GM18511 (cell line): ENCODE results near the gene RAD54L.
"Not testable (repeated sequence)": the region's sequence is repeated elsewhere in the genome, so short reads cannot be mapped to it uniquely, and the experiment has no call there.

ENCODE experiments used
- ATAC-seq: cut with Tn5 transposase; IDR thresholded peaks from one replicate; pipeline ENCODE4 v1.9.1; 2021; ENCODE audit warnings: mild to moderate bottlenecking, moderate library complexity; ENCODE audit not compliant: unreplicated experiment

Gene RAD54L

DNA sequence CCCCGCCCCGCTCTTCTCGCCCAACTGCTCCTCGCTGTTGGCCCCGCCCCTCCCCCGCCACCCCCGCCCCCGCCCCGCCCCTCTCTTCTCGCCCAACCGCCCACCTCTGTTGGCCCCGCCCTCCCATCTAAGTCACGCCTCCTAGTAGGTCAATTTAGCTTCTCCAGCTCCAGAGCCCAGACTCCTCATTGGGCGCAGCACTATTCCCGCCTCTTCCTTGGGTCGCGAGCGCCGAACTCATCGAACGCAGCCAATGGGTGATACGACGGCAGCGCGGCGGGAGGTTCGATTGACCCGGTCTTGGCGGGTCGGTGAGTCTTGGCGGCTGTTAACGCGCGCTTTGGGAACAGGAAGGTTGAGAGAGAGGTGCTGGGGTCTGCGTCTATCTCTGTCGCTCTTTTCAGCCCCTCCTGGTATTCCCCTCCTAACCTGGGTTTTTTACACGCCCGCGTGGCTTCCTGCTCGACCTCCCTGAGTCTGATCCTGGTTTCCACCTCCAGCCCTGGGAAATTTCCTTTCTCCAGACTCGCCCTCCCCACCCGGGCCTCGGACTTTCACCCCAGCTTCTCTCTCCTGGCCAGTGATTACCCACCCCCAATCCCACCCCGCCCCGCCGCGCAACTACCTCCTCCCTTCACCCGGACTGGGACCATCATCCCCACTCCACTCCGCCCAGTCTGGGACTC is at the start of gene RAD54L:
TSS of gene RAD54L (plus strand) at position 328 of the 686 bp plus-strand sequence. CDS start 643 bp downstream, outside the sequence.
- peak; percentile 89 for ATAC-seq

DNA sequence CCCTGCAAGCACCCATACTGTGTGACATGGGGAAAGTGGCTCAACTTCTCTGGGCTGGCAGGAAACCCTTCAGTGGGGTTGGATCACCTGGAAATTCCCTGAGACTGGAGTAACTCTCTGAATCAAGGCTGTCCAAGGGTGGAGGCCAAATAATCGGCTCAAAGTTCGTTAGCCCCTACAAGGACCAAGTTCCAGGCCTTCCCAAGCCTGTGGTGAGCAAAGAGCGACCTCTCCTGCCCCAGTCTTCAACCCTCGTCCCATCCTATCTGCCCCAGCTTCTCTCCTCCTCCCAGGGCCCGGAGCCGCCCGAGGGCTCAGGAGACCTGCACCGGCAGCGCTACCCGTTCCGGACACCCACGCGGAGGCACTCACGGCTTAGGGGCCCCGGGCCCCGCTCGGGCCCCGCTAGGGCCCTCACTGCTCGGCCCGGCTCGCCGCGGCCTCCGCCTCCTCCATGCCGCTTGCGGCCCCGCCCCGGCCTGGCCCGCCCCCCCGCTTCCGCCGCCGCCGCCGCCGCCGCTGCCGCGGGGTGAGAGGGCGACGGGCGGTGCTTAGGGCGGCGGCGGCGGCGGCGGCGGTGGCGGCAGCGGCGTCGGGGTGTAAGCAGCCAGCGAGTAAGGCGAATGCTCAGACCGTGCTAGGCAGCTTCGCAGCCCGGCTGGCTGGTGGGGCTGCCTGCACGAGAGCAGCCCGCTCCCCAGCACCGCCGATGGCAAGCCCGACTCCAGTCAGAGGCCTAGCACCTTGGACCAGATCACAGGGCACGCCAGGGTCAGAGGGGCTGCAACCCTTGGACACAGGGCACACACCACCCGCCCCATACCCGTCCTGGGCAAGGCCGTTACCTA is 49.4 kb upstream of the RAD54L start, which contains the start of gene POMGNT1:
TSS of gene POMGNT1 (minus strand) at position 471 of the 848 bp plus-strand sequence. CDS start 613 bp downstream, outside the sequence.
- peak; percentile 92 for ATAC-seq

DNA sequence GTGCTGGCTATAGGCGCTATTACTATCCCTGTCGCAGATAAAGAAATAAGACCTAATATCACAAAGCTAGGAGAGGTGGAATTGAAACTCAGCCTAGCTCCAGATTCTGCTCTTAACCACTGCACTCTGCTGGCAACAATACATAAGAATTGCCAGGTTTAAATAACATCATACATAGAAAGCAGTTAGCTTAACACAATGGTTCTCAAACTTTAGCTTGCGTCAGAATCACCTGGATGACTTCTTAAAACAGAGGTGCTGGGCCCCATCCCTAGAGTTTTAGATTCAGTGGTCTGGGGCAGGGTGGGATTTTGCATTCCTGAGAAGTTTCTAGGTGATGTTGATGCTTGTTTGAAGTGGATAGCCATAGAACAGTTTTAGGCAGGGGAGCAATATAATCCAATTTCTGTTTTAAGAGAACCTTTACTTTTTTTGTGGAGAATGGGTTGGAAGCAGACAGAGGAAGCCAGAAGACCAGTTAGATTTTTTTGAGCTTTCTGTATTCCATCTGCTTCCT is 48.3 kb upstream of the RAD54L start:
- ATAC-seq = no peak

- ATAC-seq = no peak
These were observed 43.7 kb upstream of the RAD54L start for GRCh38 chr1:46203738-46204405.

DNA sequence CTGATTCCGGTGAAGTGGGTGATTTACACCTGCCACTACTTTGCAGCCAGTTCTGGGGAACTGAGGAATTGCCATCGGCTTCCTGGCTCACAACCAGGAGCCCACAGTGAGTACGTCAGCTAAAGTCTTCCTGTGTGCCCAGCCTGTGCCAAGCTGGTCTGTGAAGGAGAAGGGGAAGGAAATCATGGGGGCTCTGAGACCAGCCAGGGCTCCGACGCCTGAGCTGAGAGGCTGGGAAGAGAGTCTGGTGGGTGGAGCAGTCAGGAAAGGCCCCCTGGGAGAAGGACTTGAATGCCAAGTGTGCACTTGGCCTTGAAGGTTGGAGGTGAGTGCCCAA is 43.2 kb upstream of the RAD54L start:
- no peak for ATAC-seq

- ATAC-seq = no peak
These were observed 42.4 kb upstream of the RAD54L start for GRCh38 chr1:46205141-46205540.

GRCh38 chr1:46205791-46206190 is 41.8 kb upstream of the RAD54L start:
- ATAC-seq = no peak

- no peak for ATAC-seq
These were observed 41.2 kb upstream of the RAD54L start for GRCh38 chr1:46206399-46206798.

DNA sequence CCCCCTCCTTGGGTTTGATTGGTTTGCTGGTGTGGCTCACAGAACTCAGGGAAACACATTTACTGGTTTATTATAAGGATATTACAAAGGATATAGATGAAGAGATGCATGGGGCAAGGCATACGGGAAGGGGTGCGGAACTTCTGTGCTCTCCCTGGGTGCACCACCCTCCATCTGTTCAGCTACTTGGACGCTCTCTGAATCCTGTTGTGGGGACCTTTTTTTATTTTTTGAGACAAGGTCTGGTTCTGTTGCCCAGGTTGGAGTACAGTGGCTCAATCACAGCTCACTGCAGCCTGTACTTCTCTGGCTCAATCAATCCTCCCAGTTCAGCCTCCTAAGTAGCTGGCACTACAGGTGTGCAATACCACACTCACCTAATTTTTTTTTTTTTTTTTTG is 37.0 kb upstream of the RAD54L start:
- no peak for ATAC-seq

DNA sequence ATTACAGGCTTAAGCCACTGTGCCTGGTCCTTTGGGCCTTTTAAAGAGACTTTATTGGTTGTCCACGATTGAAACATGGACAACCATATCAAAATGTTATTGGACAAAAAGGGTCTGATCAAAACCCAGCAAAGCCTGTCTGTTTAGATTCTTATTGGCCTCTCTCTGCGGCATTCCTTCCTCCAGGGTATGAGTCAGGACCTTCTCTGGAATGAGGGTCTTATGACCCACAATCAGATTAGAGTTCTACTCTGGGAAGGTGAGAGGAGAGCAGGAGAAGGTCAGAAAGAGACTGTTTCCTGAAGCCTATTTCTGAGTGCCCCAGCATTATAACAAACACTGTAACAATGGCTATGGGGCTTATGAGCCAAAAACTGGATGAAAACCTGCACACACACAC is 36.5 kb upstream of the RAD54L start:
- no peak for ATAC-seq

DNA sequence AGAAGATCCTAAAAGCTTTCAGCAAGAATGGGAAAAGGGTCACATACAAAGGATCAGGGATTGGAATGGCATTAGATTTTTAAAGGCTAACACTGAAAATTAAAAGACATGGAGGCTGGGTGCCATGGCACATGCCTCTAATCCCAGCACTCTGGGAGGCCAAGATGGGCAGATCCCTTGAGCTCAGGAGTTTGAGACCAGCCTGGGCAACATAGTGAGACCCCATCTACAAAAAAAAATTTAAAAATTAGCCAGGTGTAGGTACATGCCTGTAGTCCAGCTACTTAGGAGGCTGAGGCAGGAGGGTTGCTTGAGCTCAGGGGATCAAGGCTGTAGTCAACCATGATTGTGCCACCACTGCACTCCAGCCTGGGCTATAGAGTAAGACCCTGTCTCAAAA is 32.1 kb upstream of the RAD54L start:
- no peak for ATAC-seq

GRCh38 chr1:46218443-46218842 is 29.1 kb upstream of the RAD54L start:
- no peak for ATAC-seq

DNA sequence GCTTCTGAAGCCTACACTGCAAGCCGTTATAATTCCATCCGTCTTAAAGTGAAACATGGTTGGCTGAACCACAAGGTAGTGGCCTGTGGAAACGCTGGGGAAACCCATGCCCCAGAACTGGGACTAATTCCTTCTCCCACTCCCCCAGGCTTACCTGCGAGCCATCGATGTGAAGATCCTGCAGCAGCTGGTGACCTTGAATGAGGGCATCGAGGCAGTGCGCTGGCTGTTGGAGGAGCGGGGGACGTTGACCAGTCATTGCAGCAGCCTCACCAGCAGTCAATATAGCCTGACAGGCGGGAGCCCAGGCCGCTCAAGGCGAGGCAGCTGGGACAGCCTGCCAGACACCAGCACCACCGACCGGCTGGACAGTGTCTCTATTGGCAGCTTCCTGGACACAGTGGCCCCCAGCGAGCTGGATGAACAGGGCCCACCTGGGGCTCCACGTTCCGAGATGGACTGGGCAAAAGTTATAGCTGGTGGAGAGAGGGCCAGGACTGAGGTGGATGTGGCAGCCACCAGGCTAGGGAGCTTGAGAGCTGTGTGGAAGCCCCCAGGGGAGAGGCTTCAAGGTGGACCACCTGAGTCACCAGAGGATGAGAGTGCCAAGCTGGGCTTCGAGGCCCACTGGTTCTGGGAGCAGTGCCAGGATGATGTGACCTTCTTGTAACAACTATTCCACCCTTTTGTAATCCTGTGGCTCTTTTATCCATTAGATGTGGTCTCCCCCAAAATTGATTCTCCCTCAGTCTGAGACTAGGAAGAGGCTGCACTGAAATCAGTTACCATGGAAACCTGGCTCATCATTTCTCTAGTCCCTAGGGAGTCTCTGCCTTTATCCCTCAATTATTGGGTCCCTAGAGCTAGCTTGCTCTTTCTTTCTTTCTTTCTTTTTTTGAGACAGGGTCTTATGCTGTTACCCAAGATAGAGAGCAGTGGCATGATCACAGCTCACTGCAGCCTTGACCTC is 27.7 kb upstream of the RAD54L start:
- ATAC-seq = no peak

GRCh38 chr1:46220808-46221207 is 26.8 kb upstream of the RAD54L start:
- no peak for ATAC-seq

DNA sequence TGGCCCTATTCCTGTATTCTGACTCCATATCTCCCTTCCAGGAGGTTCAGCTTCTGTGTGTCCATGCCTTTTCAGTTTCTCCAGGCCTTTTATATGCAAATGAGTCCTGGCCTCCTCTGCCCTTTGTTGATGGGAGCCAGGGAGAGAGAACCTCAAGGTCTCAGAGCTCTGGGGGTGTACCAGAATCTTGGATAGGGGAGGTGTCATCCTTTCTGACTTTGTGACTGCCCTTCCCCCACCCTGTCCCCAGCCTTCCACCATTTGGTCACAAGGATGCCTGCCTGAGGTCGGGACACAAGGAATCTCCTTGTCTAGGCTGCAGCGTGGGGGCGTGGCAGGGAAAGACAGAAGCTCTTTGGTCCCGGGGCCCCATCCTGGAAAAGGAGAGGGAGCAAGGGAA is 25.8 kb upstream of the RAD54L start:
- ATAC-seq = no peak

- ATAC-seq = peak; percentile 13
These were observed 24.5 kb upstream of the RAD54L start for GRCh38 chr1:46223055-46223454.

- ATAC-seq = peak; percentile 85
These were observed 24.1 kb upstream of the RAD54L start for GRCh38 chr1:46223472-46223943.

DNA sequence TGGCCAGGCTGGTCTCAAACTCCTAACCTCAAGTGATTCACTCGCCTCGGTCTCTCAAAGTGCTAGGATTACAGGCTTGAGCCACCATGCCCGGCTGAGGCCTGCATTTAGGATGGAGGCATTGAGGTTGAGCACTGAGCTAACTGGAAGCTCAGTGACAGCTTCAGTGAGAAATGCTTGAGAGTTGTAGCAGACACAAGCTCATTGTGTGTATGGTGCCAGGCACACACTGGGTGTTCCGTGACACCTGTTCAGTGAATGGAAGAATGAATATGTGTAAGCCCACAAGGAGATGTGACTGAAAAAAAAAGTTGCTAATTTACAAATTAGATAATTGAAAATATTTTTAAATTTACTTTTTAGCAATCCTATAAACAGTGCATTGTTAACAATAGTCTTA is 22.6 kb upstream of the RAD54L start:
- no peak for ATAC-seq

GRCh38 chr1:46231231-46231630 is 16.3 kb upstream of the RAD54L start:
- not testable (repeated sequence) for ATAC-seq

- no peak for ATAC-seq
These were observed 10.7 kb upstream of the RAD54L start for GRCh38 chr1:46236882-46237281.
